Endothelial cell of umbilical vein (primary cell): ENCODE data around the gene C6orf132. TPM values are rescaled to one million over a fixed set of nuclear protein-coding genes. Genes with fewer than 3 reads are reported as not detected.

Experiments used
- BruUV-seq: library from RNA; stranded (reverse); fragments of 400-500 nt; replicated peaks from 2 replicates; lab custom pipeline; 2021; lab: Mats Ljungman, UMichigan
- CTCF ChIA-PET: fragments of 300-600, 350-600 bp; sonication (Branson Sonifier 250); formaldehyde crosslinking; loops from one replicate; lab custom pipeline; 2021; ENCODE audit warnings: antibody characterized with exemption, inconsistent platforms; lab: Charles Lee
- POLR2A ChIA-PET: fragments of 300-600, 350-600 bp; sonication (Branson Sonifier 250); formaldehyde crosslinking; loops from one replicate; lab custom pipeline; 2021; ENCODE audit warnings: antibody characterized with exemption, inconsistent platforms; lab: Charles Lee
- DNase-seq: peaks from one replicate; pipeline ENCODE4 v3.0.0-alpha.2; 2011; ENCODE audit warnings: low read depth, low spot score
- FAIRE-seq: peaks from 2 replicates; lab custom pipeline; 2011; peaks lifted over from hg19 to GRCh38; lab: Jason Lieb, UNC
- H2AFZ ChIP-seq: 2 replicates; pipeline ENCODE4 v1.6.0; 2012; ENCODE audit warnings: low read depth, low read length, control low read depth, inconsistent platforms
- H3K27ac ChIP-seq: 2 replicates; pipeline ENCODE4 v1.5.1; 2011; ENCODE audit warnings: low read depth, mild to moderate bottlenecking, control low read depth, low read length, moderate library complexity; ENCODE audit not compliant: insufficient read depth
- H3K27me3 ChIP-seq, 2 experiments: 2 replicates each; pipeline versions ENCODE4 v1.6.0 to v1.6.1; 2011; ENCODE audit warnings: low read length in 2 of 2, mixed read lengths in 1 of 2; ENCODE audit not compliant: control insufficient read depth in 2 of 2, insufficient read depth in 2 of 2
- H3K36me3 ChIP-seq, 2 experiments: 2 replicates in 1 of 2; 3 replicates in 1 of 2; pipeline ENCODE4 v1.5.1; 2011; ENCODE audit warnings: low read length in 2 of 2, mild to moderate bottlenecking in 1 of 2, moderate library complexity in 1 of 2; ENCODE audit not compliant: control insufficient read depth in 2 of 2, insufficient read depth in 2 of 2; ENCODE audit errors: extremely low read depth in 1 of 2
- H3K4me1 ChIP-seq: 3 replicates; pipeline ENCODE4 v1.5.1; 2011; ENCODE audit warnings: mild to moderate bottlenecking, low read length; ENCODE audit not compliant: control insufficient read depth, insufficient read depth; ENCODE audit errors: extremely low read depth
- H3K4me2 ChIP-seq: 2 replicates; pipeline ENCODE4 v1.6.1; 2011; ENCODE audit warnings: low read length, control low read depth, mixed read lengths; ENCODE audit not compliant: insufficient read depth
- H3K4me3 ChIP-seq, 3 experiments: fragments of 200-600 bp in 1 of 3; sonication (generic), shearing (Covaris generic) in 1 of 3; replicated peaks in 1 of 3; 2 replicates each; pipeline ENCODE4 v1.5.1; 2011 to 2016; ENCODE audit warnings: control low read depth in 3 of 3, low read length in 3 of 3, mild to moderate bottlenecking in 2 of 3, inconsistent platforms in 1 of 3, low read depth in 1 of 3, moderate library complexity in 1 of 3; ENCODE audit not compliant: insufficient read depth in 1 of 3
- H3K79me2 ChIP-seq: 2 replicates; pipeline ENCODE4 v1.6.0; 2012; ENCODE audit warnings: low read length, inconsistent platforms; ENCODE audit not compliant: control insufficient read depth, insufficient read depth
- H3K9ac ChIP-seq: replicated peaks from 2 replicates; pipeline ENCODE3; 2011; ENCODE audit warnings: low read length, control low read depth; ENCODE audit not compliant: insufficient read depth; ENCODE audit errors: extremely low read depth
- H3K9me1 ChIP-seq: replicated peaks from 3 replicates; pipeline ENCODE4 v1.6.0; 2011; ENCODE audit warnings: mild to moderate bottlenecking, low read length; ENCODE audit not compliant: control insufficient read depth, insufficient read depth; ENCODE audit errors: extremely low read depth
- H3K9me3 ChIP-seq: replicated peaks from 2 replicates; pipeline ENCODE4 v1.5.1; 2012; ENCODE audit warnings: low read length, inconsistent platforms; ENCODE audit not compliant: control insufficient read depth, insufficient read depth
- H4K20me1 ChIP-seq: replicated peaks from 2 replicates; pipeline ENCODE3; 2011; ENCODE audit warnings: mild to moderate bottlenecking, low read length; ENCODE audit not compliant: control insufficient read depth, insufficient read depth; ENCODE audit errors: extremely low read depth
- CTCF ChIP-seq, 2 donors: IDR thresholded peaks; 1 replicate in 1 of 2; 2 replicates in 1 of 2; pipeline ENCODE4 v1.5.1; 2011; ENCODE audit warnings: low read length in 2 of 2, mild to moderate bottlenecking in 2 of 2, moderate library complexity in 2 of 2, control low read depth in 1 of 2, inconsistent platforms in 1 of 2, low read depth in 1 of 2; ENCODE audit not compliant: insufficient read depth in 1 of 2; ENCODE audit errors: extremely low read depth in 1 of 2
- EZH2 ChIP-seq: IDR thresholded peaks from 2 replicates; pipeline ENCODE4 v1.6.1; 2012; ENCODE audit warnings: borderline replicate concordance, low read depth, mild to moderate bottlenecking, moderate library complexity, low read length, inconsistent platforms; ENCODE audit not compliant: severe bottlenecking
- FOS ChIP-seq: IDR thresholded peaks from 2 replicates; pipeline ENCODE4 v1.6.1; 2011; ENCODE audit warnings: mild to moderate bottlenecking, low read length, moderate library complexity, borderline replicate concordance; ENCODE audit not compliant: insufficient read depth
- GATA2 ChIP-seq: IDR thresholded peaks from 2 replicates; pipeline ENCODE4 v1.7.0; 2011; ENCODE audit warnings: low read depth, mild to moderate bottlenecking, moderate library complexity, mixed read lengths, low read length; ENCODE audit not compliant: insufficient read length, insufficient read depth
- JUN ChIP-seq: IDR thresholded peaks from 2 replicates; pipeline ENCODE4 v1.6.1; 2011; ENCODE audit warnings: borderline replicate concordance, low read depth; ENCODE audit not compliant: insufficient read length, insufficient read depth
- MAX ChIP-seq: IDR thresholded peaks from 2 replicates; pipeline ENCODE4 v1.6.1; 2011; ENCODE audit not compliant: insufficient read depth, insufficient read length
- MYC ChIP-seq: IDR thresholded peaks from one replicate; pipeline ENCODE4 v1.6.1; 2011; ENCODE audit warnings: mild to moderate bottlenecking, low read depth, low read length
- POLR2A ChIP-seq: IDR thresholded peaks from 2 replicates; pipeline ENCODE4 v1.6.1; 2012; ENCODE audit warnings: low read depth, mild to moderate bottlenecking, control low read depth, low read length
- POLR2AphosphoS5 ChIP-seq: IDR thresholded peaks from 2 replicates; pipeline ENCODE4 v1.6.1; 2012; ENCODE audit warnings: low read depth, mild to moderate bottlenecking, control low read depth, low read length, moderate library complexity; ENCODE audit not compliant: insufficient read depth
- dilution Hi-C: fragments of 300-500 bp; cut with MboI; formaldehyde crosslinking; loops from one replicate; pipeline ENCODE4 v1.15.0; 2019; ENCODE audit warnings: low sequenced_read_pairs; ENCODE audit not compliant: extremely low pct_ligation_motif_present
- intact Hi-C: fragments of 100-400 bp; cut with micrococcal nuclease; formaldehyde crosslinking; loops from one replicate; pipeline ENCODE4 v1.10.0; 2022
- polyA plus RNA-seq, 4 experiments: library from polyadenylated mRNA; depleted of rRNA in 3 of 4; stranded (reverse) in 3 of 4; unstranded in 1 of 4; fragments of >200 nt; gene quantifications; 2 replicates each; pipeline versions ENCODE4 v1.2.1 to v1.2.3, GENCODE V29; 2011 to 2012; ENCODE audit warnings: missing spikeins in 1 of 4
- total RNA-seq: library from RNA; stranded (reverse); gene quantifications from 2 replicates; pipeline ENCODE4 v1.2.3, GENCODE V29; 2021

C6orf132 gene
- total and polyA plus RNA-seq, 2 donors (not counting 3 experiments of a cell fraction or from before 2014, with no cell fraction given), result 0.15 to 0.71 TPM

- Histone ChIP-seq H3K9me3 (no peaks in the 10 kb centered on the region), H3K27me3 (peaks cover 0 to 1% of the 10 kb centered on the region in 2 experiments), H3K4me1 (no peaks in the 10 kb centered on the region), H3K4me3 (no peak overlapping the region), H3K27ac (no peak overlapping the region), H3K4me2 (no peak overlapping the region), H2AFZ (no peak overlapping the region), H3K9me1 (no peaks in the 10 kb centered on the region), H3K9ac (no peak overlapping the region), H4K20me1 (no peaks in the 10 kb centered on the region), H3K79me2 (no peaks in the 10 kb centered on the region), H3K36me3 (no peaks in the 10 kb centered on the region)
- TF ChIP-seq EZH2, result no peak
- TF ChIP-seq GATA2, result no peak
- no peak for TF ChIP-seq MYC
- TF ChIP-seq JUN, result no peak
- TF ChIP-seq CTCF (IDR thresholded peaks at IDR 0.05; ENCODE audit: extremely low read depth in 1 of 2, insufficient read depth in 1 of 2, low read depth in 1 of 2, low read length in 2 of 2), result no peak
- no peak for TF ChIP-seq POLR2AphosphoS5
- TF ChIP-seq FOS, result no peak
- no peak for TF ChIP-seq MAX
- no peak for TF ChIP-seq POLR2A
- BruUV-seq, result no TSS peak
- ChIA-PET POLR2A (no interaction called here), CTCF (interaction anchor here (1.3 to 3.3 kb wide), 4 partner anchors 24 to 320 kb away, joined by 4 to 31 read pairs (median 5); no protein-coding TSS in a partner anchor)
- DNase-seq (no peak), FAIRE-seq (no peak)
- dilution Hi-C loops (no loop called here), intact Hi-C loops (no loop called here)
Observed at GRCh38 chr6:42105709-42106108, 36.7 kb downstream of the C6orf132 start.
